ENCODE results near the gene ZNF45.

GRCh38 chr19:43957891-43958290, 22.8 kb upstream of the ZNF45 start:
- TF ChIP-seq, protein P1, sequence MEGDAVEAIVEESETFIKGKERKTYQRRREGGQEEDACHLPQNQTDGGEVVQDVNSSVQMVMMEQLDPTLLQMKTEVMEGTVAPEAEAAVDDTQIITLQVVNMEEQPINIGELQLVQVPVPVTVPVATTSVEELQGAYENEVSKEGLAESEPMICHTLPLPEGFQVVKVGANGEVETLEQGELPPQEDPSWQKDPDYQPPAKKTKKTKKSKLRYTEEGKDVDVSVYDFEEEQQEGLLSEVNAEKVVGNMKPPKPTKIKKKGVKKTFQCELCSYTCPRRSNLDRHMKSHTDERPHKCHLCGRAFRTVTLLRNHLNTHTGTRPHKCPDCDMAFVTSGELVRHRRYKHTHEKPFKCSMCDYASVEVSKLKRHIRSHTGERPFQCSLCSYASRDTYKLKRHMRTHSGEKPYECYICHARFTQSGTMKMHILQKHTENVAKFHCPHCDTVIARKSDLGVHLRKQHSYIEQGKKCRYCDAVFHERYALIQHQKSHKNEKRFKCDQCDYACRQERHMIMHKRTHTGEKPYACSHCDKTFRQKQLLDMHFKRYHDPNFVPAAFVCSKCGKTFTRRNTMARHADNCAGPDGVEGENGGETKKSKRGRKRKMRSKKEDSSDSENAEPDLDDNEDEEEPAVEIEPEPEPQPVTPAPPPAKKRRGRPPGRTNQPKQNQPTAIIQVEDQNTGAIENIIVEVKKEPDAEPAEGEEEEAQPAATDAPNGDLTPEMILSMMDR (conservative IDR thresholded peaks at IDR 0.05; ENCODE audit: low read depth, low read length), result no peak
- no peak for TF ChIP-seq BHLHE40 (IDR thresholded peaks at IDR 0.05; ENCODE audit: low read depth, low read length)
- no peak for TF ChIP-seq USF2 (IDR thresholded peaks at IDR 0.05; ENCODE audit: low read depth, low read length)
- TF ChIP-seq SMC3 (IDR thresholded peaks at IDR 0.05; ENCODE audit: low read depth, low read length), result no peak
- TF ChIP-seq POLR2A (IDR thresholded peaks at IDR 0.05; ENCODE audit: low read depth, low read length), result no peak
- TF ChIP-seq RFX5 (IDR thresholded peaks at IDR 0.05; ENCODE audit: low read depth, low read length), result no peak
- TF ChIP-seq FOS (IDR thresholded peaks at IDR 0.05; ENCODE audit: low read depth, low read length), result no peak
- no peak for TF ChIP-seq MAZ (IDR thresholded peaks at IDR 0.05; ENCODE audit: borderline replicate concordance, low read depth, low read length)
- TF ChIP-seq RAD21 (IDR thresholded peaks at IDR 0.05; ENCODE audit: low read length), result no peak
